GM12872 (cell line): ENCODE results near the gene GSE1.

Experiments
- TF ChIP-seq, protein P1 (sequence below): IDR thresholded peaks from 3 replicates; pipeline ENCODE4 v1.5.1; 2011; ENCODE audit warnings: low read depth, mild to moderate bottlenecking, low read length, moderate library complexity; ENCODE audit not compliant: insufficient read depth

Gene GSE1

DNA sequence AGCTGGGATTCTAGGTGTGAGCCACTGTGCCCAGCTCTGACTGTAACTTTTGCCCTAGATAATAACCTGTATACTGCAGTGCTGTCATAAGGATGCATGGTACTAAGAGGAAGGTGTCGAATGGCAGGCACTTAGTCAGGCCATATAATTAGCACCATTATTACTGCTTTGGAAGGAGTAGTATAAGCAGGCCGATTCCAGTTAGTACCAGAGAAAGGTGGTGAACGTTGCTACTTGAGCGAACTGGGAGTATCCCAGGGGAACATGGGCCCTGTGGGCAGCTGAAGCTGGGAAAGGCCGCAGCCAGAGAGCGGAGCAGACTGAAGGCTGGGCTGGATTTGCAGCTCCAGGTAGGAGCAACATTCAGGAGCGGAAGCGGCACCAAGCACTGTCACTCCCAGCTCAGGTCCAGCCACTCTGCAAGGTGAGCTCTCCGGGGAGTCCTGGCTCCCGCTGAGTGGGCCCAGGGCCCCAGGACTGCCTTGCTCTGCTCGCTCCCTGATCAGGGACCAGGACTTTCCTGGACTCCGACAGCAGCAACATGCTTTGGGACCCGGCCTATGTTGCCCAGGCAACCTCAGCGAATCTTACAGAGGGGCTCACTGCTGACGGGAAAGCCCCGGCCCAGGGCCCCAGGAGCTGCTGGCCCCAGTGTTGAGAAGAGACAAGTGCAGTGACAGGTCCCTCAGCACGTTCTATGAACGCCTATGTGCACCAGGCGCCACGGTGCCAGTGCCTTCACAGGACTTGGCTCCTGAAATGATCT is 109.2 kb downstream of the GSE1 start:
- TF ChIP-seq, protein P1, sequence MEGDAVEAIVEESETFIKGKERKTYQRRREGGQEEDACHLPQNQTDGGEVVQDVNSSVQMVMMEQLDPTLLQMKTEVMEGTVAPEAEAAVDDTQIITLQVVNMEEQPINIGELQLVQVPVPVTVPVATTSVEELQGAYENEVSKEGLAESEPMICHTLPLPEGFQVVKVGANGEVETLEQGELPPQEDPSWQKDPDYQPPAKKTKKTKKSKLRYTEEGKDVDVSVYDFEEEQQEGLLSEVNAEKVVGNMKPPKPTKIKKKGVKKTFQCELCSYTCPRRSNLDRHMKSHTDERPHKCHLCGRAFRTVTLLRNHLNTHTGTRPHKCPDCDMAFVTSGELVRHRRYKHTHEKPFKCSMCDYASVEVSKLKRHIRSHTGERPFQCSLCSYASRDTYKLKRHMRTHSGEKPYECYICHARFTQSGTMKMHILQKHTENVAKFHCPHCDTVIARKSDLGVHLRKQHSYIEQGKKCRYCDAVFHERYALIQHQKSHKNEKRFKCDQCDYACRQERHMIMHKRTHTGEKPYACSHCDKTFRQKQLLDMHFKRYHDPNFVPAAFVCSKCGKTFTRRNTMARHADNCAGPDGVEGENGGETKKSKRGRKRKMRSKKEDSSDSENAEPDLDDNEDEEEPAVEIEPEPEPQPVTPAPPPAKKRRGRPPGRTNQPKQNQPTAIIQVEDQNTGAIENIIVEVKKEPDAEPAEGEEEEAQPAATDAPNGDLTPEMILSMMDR: no peak

DNA sequence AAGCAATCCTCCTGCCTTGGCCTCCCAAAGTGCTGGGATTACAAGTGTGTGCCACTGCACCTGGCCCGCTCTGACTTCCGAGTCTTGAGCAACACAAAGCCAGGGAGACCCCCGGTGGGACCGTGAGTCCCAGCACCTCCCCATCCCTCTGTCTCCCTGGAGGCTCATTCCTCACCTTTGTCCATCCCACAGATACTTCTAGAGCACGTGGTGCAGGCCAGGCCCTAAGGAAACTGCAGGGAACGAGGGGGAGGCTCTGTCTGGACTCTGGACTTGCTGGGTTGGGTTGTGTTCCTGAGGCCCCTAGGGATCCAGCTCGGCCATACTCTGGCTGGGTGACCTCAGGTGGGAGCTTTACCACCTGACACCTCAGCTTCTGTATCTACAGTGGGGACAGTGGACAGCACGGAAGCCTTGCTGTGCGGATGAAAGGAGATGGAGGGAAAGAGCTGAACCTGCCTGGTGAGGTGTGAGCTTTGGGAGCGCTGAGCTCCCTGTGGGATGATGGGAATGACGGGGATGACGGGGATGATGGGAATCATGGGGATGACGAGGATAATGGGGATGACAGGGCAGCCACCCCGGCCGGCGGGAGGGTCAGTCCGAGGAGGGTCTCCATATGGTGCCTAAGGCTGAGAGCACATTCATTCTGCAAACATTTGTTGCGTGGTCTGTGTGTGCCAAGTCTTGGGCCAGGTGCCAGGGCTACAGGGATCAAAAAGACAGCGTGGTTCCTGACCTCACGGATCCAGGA is 111.2 kb downstream of the GSE1 start:
- TF ChIP-seq, protein P1: no peak

GRCh38 chr16:85724936-85725335 is 111.8 kb downstream of the GSE1 start:
- TF ChIP-seq, protein P1: no peak
